ENCODE measurements around the gene RNF39. TPM values are rescaled to one million over a fixed set of nuclear protein-coding genes. Genes with fewer than 3 reads are reported as not detected.
"Not testable (repeated sequence)": the region's sequence is repeated elsewhere in the genome, so short reads cannot be mapped to it uniquely, and the experiment has no call there.

RNF39 gene
- total RNA-seq, result 0.08 TPM

GRCh38 chr6:30075094-30075789 is at the start of gene RNF39:
Gene RNF39 (minus strand): TSS chr6:30075769. CDS start chr6:30075585, 184 bp downstream.
- ATAC-seq (peak; percentile 26), DNase-seq (ENCODE audit: low spot score) (no peak)

GRCh38 chr6:30122515-30122914 is 46.9 kb upstream of the RNF39 start:
- ATAC-seq, result no peak
- DNase-seq (ENCODE audit: low spot score), result no peak

GRCh38 chr6:30121446-30122366 is 46.1 kb upstream of the RNF39 start:
- DNase-seq (ENCODE audit: low spot score) (no peak), ATAC-seq (no peak)

GRCh38 chr6:30118691-30119090 is 43.1 kb upstream of the RNF39 start:
- ATAC-seq; DNase-seq (ENCODE audit: low spot score): not testable (repeated sequence)

GRCh38 chr6:30116724-30117123 is 41.2 kb upstream of the RNF39 start:
- DNase-seq (ENCODE audit: low spot score) (no peak), ATAC-seq (no peak)

GRCh38 chr6:30113841-30114240 is 38.3 kb upstream of the RNF39 start:
- DNase-seq (ENCODE audit: low spot score) (no peak), ATAC-seq (no peak)

GRCh38 chr6:30113003-30113759 is 37.6 kb upstream of the RNF39 start, which contains the start of gene TRIM31:
Gene TRIM31 (minus strand): TSS chr6:30113090. CDS start chr6:30112805, 285 bp downstream.
- ATAC-seq (peak; percentile 31), DNase-seq (ENCODE audit: low spot score) (no peak)

GRCh38 chr6:30112402-30112994 is 36.9 kb upstream of the RNF39 start:
- peak; percentile 39 for ATAC-seq
- DNase-seq (ENCODE audit: low spot score), result no peak

- DNase-seq (ENCODE audit: low spot score), result no peak
- no peak for ATAC-seq
These were observed 35.8 kb upstream of the RNF39 start for GRCh38 chr6:30111266-30111856.

GRCh38 chr6:30104661-30105060 is 29.1 kb upstream of the RNF39 start:
- DNase-seq (ENCODE audit: low spot score) (no peak), ATAC-seq (no peak)

GRCh38 chr6:30103872-30104179 is 28.3 kb upstream of the RNF39 start:
- no peak for ATAC-seq
- no peak for DNase-seq (ENCODE audit: low spot score)

- DNase-seq (ENCODE audit: low spot score) (peak; percentile 87), ATAC-seq (peak; percentile 85)
These were observed 27.7 kb upstream of the RNF39 start for GRCh38 chr6:30102970-30103871.

- DNase-seq (ENCODE audit: low spot score), result no peak
- peak; percentile 2 for ATAC-seq
These were observed 26.9 kb upstream of the RNF39 start for GRCh38 chr6:30102414-30102969.

- peak; percentile 91 for DNase-seq (ENCODE audit: low spot score)
- ATAC-seq, result peak; percentile 91
These were observed 26.2 kb upstream of the RNF39 start for GRCh38 chr6:30101444-30102413.

GRCh38 chr6:30100585-30101443 is 25.2 kb upstream of the RNF39 start:
- ATAC-seq (peak; percentile 23), DNase-seq (ENCODE audit: low spot score) (peak; percentile 51)

GRCh38 chr6:30100154-30100553 is 24.6 kb upstream of the RNF39 start:
- DNase-seq (ENCODE audit: low spot score) (no peak), ATAC-seq (no peak)
